K562 (cell line): ENCODE results near the gene IL4R. TPM values are rescaled to one million over a fixed set of nuclear protein-coding genes. Genes with fewer than 3 reads are reported as not detected.
A peak's percentile ranks its signal among the peaks of the same experiment; 100 is the strongest.

Source experiments
- ATAC-seq: fragments of 200-7000 bp; cut with Tn5 transposase; 3 replicates; pipeline ENCODE4 v1.9.1; 2020; ENCODE audit warnings: moderate library complexity
- BruUV-seq: library from RNA; stranded (reverse); fragments of 400-500 nt; replicated peaks from 2 replicates; lab custom pipeline; 2021; lab: Mats Ljungman, UMichigan
- CTCF ChIA-PET: fragments of 300-600 bp; formaldehyde crosslinking; extraction: SDS; loops from one replicate; lab custom pipeline; 2021; ENCODE audit warnings: low intra/inter-chr PET ratio; lab: Yijun Ruan, JAX
- POLR2A ChIA-PET: fragments of 300-600, 350-650 bp; sonication (Branson Sonifier 250); formaldehyde crosslinking; extraction: SDS; loops from one replicate; lab custom pipeline; 2021; ENCODE audit warnings: antibody characterized with exemption, inconsistent platforms; lab: Yijun Ruan, JAX
- DNase-seq, 4 experiments: peaks; one replicate each; pipeline versions ENCODE4 v3.0.0 to v3.0.0-alpha.2; 2011 to 2018; ENCODE audit warnings: low spot score in 3 of 4, mixed read lengths in 3 of 4; ENCODE audit errors: extremely low read depth in 1 of 4
- FAIRE-seq: peaks from 2 replicates; lab custom pipeline; 2011; peaks lifted over from hg19 to GRCh38; lab: Jason Lieb, UNC
- H2AFZ ChIP-seq: 2 replicates; pipeline ENCODE4 v1.6.0; 2011; ENCODE audit warnings: low read depth, low read length, control low read depth, inconsistent platforms
- H3K27ac ChIP-seq: fragments of 200-600 bp; 3 replicates; pipeline ENCODE4 v1.8.0; 2011; ENCODE audit warnings: low read depth, mild to moderate bottlenecking, control low read depth, inconsistent platforms, low read length, moderate library complexity, mixed read lengths; ENCODE audit errors: extremely low read depth
- H3K27me3 ChIP-seq, 2 experiments: fragments of 300-600 bp in 1 of 2; 2 replicates in 1 of 2; 3 replicates in 1 of 2; pipeline versions ENCODE4 v1.6.0 to v1.8.0; 2011; ENCODE audit warnings: inconsistent platforms in 2 of 2, low read length in 2 of 2, mild to moderate bottlenecking in 1 of 2, mixed read lengths in 1 of 2, moderate library complexity in 1 of 2; ENCODE audit not compliant: control insufficient read depth in 2 of 2, insufficient read depth in 2 of 2
- H3K36me3 ChIP-seq: fragments of 300-600 bp; 3 replicates; pipeline ENCODE4 v1.8.0; 2011; ENCODE audit warnings: mild to moderate bottlenecking, low read length, inconsistent platforms; ENCODE audit not compliant: control insufficient read depth, insufficient read depth
- H3K4me1 ChIP-seq, 2 experiments: fragments of 200-600 bp in 1 of 2; replicated peaks in 1 of 2; 2 replicates in 1 of 2; 3 replicates in 1 of 2; pipeline versions ENCODE4 v1.5.1 to v1.8.0; 2011; ENCODE audit warnings: inconsistent platforms in 2 of 2, low read length in 2 of 2, mild to moderate bottlenecking in 1 of 2, mixed read lengths in 1 of 2, moderate library complexity in 1 of 2; ENCODE audit not compliant: control insufficient read depth in 2 of 2, insufficient read depth in 2 of 2
- H3K4me2 ChIP-seq: 2 replicates; pipeline ENCODE4 v1.6.1; 2011; ENCODE audit warnings: low read length, control low read depth, inconsistent platforms, mixed read lengths; ENCODE audit not compliant: insufficient read depth
- H3K4me3 ChIP-seq: fragments of 200-600 bp; sonication (generic), shearing (Covaris generic); 2 replicates; pipeline ENCODE4 v1.5.1; 2016; ENCODE audit warnings: control low read depth, inconsistent platforms
- H3K79me2 ChIP-seq: fragments of 200-600 bp; 3 replicates; pipeline ENCODE4 v1.8.0; 2011; ENCODE audit warnings: low read length, inconsistent platforms; ENCODE audit not compliant: control insufficient read depth, insufficient read depth
- H3K9ac ChIP-seq, 2 experiments: 2 replicates each; pipeline versions ENCODE4 v1.6.0 to v1.6.1; 2011; ENCODE audit warnings: low read depth in 2 of 2, low read length in 2 of 2, control low read depth in 1 of 2, inconsistent platforms in 1 of 2, mild to moderate bottlenecking in 1 of 2, mixed read lengths in 1 of 2; ENCODE audit not compliant: insufficient read depth in 1 of 2
- H3K9me1 ChIP-seq: one replicate; pipeline ENCODE4 v1.6.0; 2011; ENCODE audit warnings: inconsistent platforms, mild to moderate bottlenecking, low read length, moderate library complexity; ENCODE audit not compliant: control insufficient read depth, insufficient read depth
- H3K9me3 ChIP-seq: replicated peaks from 2 replicates; pipeline ENCODE4 v1.5.1; 2011; ENCODE audit warnings: low read depth, low read length, inconsistent platforms; ENCODE audit not compliant: control insufficient read depth, insufficient read depth
- H4K20me1 ChIP-seq: replicated peaks from 2 replicates; pipeline ENCODE4 v1.6.1; 2011; ENCODE audit warnings: low read length, inconsistent platforms, mixed read lengths; ENCODE audit not compliant: control insufficient read depth, insufficient read depth
- EHMT2 ChIP-seq: fragments of 450-650 bp; IDR thresholded peaks from 2 replicates; pipeline ENCODE4 v1.6.1; 2018; ENCODE audit warnings: antibody characterized with exemption
- ETV1 ChIP-seq: fragments of 450-650 bp; conservative IDR thresholded peaks from 2 replicates; pipeline ENCODE4 v1.6.1; 2016; ENCODE audit warnings: missing genetic modification characterization, control low read depth, low read depth, missing compliant biosample characterization
- KLF1 ChIP-seq: fragments of 450-650 bp; IDR thresholded peaks from 2 replicates; pipeline ENCODE4 v1.6.1; 2016; ENCODE audit warnings: missing genetic modification characterization, missing compliant biosample characterization
- MAFK ChIP-seq: IDR thresholded peaks from 2 replicates; pipeline ENCODE4 v1.6.1; 2011; ENCODE audit warnings: low read length, improper control_type of control experiment
- MAZ ChIP-seq, 2 experiments: fragments of 450-650 bp in 1 of 2; sonication (generic) in 1 of 2; formaldehyde crosslinking; IDR thresholded peaks in 1 of 2; conservative IDR thresholded peaks in 1 of 2; 2 replicates each; pipeline versions ENCODE4 v1.4.0 to v1.5.0; 2020; ENCODE audit warnings: mild to moderate bottlenecking in 1 of 2, missing genetic modification reagents in 1 of 2
- PHB ChIP-seq: fragments of 250-450 bp; sonication (Bioruptor Pico); IDR thresholded peaks from 2 replicates; pipeline ENCODE4 v1.5.0; 2021
- PML ChIP-seq: IDR thresholded peaks from 2 replicates; pipeline ENCODE4 v1.6.1; 2012; ENCODE audit warnings: low read length, inconsistent platforms
- PREB ChIP-seq: sonication (generic); formaldehyde crosslinking; IDR thresholded peaks from 2 replicates; pipeline ENCODE4 v1.8.1; 2023; ENCODE audit warnings: mild to moderate bottlenecking, missing genetic modification reagents
- SMARCA5 ChIP-seq: fragments of 450-650 bp; IDR thresholded peaks from 2 replicates; pipeline ENCODE4 v1.6.1; 2016
- XRCC3 ChIP-seq: fragments of 450-650 bp; IDR thresholded peaks from 2 replicates; pipeline ENCODE4 v1.6.1; 2017; ENCODE audit warnings: mild to moderate bottlenecking, moderate library complexity
- YY1 ChIP-seq, 3 experiments: IDR thresholded peaks; 2 replicates each; pipeline ENCODE4 v1.6.1; 2011; ENCODE audit warnings: low read length in 2 of 3, mild to moderate bottlenecking in 2 of 3, moderate library complexity in 2 of 3, borderline replicate concordance in 1 of 3, control low read depth in 1 of 3, low read depth in 1 of 3; ENCODE audit not compliant: insufficient read depth in 3 of 3, insufficient replicate concordance in 2 of 3, control insufficient read depth in 1 of 3, insufficient read length in 1 of 3; ENCODE audit errors: extremely low read depth in 1 of 3
- ZC3H11A ChIP-seq: IDR thresholded peaks from 2 replicates; pipeline ENCODE4 v1.6.1; 2012; ENCODE audit warnings: low read depth, low read length, improper control_type of control experiment
- WGBS: fragments of 100-300 bp; shearing (Covaris generic); methylation state at CpG from one replicate; pipeline ENCODE4 v1.1.6; 2016; ENCODE audit warnings: low coverage, mixed read lengths; ENCODE audit not compliant: insufficient coverage; ENCODE audit errors: missing lambda C conversion rate; 5-methylcytosine and 5-hydroxymethylcytosine counted together
- in situ Hi-C: fragments of 300-500 bp; cut with MboI; formaldehyde crosslinking; loops from 4 replicates; pipeline ENCODE4 v1.15.0; 2018; ENCODE audit warnings: inconsistent platforms, mixed read lengths
- intact Hi-C: fragments of 100-400 bp; cut with micrococcal nuclease; formaldehyde crosslinking; loops from 2 replicates; pipeline ENCODE4 v1.14.2; 2022
- polyA plus RNA-seq, 8 experiments: library from polyadenylated mRNA; depleted of rRNA in 4 of 8; stranded (reverse) in 5 of 8; unstranded in 3 of 8; fragments of >200 nt; fragmentation: Nextera tagmentation in 2 of 8; fragmentation: Illumina TruSeq in 1 of 8; extraction: Ambion mirVana in 2 of 8; extraction: Trizol in 1 of 8; gene quantifications; 2 replicates each; pipeline versions ENCODE4 v1.2.1 to v1.2.3, GENCODE V29; 2011 to 2014; ENCODE audit warnings: inconsistent platforms in 1 of 8, missing spikeins in 1 of 8
- total RNA-seq, 7 experiments: library from RNA; depleted of rRNA in 6 of 7; stranded (reverse); fragments of >200 nt in 6 of 7; fragmentation: Illumina TruSeq in 2 of 7; extraction: Trizol in 2 of 7; gene quantifications; 2 replicates each; pipeline versions ENCODE4 v1.2.1 to v1.2.3, GENCODE V29; 2011 to 2021; ENCODE audit warnings: low replicate concordance in 1 of 7
- TF ChIP-seq, protein P1 (sequence below): fragments of 250-450 bp; sonication (Bioruptor Pico); IDR thresholded peaks from 2 replicates; pipeline ENCODE4 v1.4.0; 2020

IL4R gene
- total and polyA plus RNA-seq, 9 of the 15 experiments (the other 6 are each of a cell fraction or from before 2014, with no cell fraction given): 0.17 to 5.8 (median 3.3) TPM

DNA sequence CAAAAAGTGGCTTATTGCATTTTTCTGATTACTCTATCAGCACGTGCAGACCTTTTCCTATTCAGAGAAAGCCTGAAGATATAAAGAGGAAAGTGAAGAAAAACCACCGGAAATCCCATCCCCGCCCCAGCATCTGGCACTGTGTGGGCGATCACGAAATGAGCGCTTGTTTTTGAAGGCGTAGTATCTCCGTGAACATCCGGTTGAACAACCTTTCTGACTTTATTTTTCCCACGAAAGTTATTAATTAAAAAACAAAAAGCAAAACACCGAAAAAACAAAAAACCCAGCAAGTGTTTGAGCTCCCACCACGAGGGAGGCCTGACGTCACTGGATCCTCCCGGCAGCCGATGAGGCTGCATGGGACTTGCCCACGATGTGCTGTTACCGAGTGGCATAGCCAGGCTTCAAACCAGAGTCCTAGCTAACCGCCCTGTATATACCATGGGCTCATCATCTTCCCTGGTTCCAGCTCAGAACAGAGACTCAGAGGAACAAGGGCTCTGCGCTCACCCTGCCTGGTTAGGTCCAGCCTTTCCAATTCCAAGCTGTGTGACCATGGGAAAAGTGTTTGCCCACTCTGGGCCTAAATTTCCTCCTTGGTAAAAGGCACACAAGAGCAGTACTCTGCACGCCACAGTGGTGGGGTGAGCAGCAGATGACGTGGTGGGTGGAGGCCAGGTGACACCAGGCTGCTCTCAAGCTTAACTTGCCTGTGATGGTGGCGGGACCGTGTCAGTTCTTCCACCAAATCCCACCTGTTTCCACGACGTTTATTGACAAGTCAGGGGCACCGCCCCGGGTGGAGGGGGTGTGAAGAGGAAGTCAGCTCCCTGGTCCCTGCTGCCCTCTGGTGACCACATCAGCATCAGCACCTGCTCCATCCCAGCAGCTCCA is 53.9 kb downstream of the IL4R start:
- ChIA-PET POLR2A (interaction anchor here (0.6 to 1.5 kb wide), 3 partner anchors 13 to 263 kb away, joined by 3 to 5 read pairs (median 3); no protein-coding TSS in a partner anchor), CTCF (interaction anchor here (1.0 to 3.2 kb wide), 3 partner anchors 133 to 212 kb away, joined by 4 to 19 read pairs (median 14); no protein-coding TSS in a partner anchor)
- no TSS peak for BruUV-seq
- Histone ChIP-seq H3K9me3 (no peaks in the 10 kb centered on the region), H3K79me2 (no peaks in the 10 kb centered on the region), H3K9me1 (no peaks in the 10 kb centered on the region), H3K4me1 (peaks cover 9 to 11% of the 10 kb centered on the region in 2 experiments), H3K36me3 (no peaks in the 10 kb centered on the region), H3K4me2 (peak overlapping the region; percentile 68), H3K4me3 (no peak overlapping the region), H3K27me3 (peaks cover 0 to 9% of the 10 kb centered on the region in 2 experiments; a peak in 2 of 5 replicates), H3K9ac (peak overlapping the region in 1 of 2 experiments; percentile 80; a peak in 2 of 4 replicates), H3K27ac (no peak overlapping the region), H4K20me1 (no peaks in the 10 kb centered on the region), H2AFZ (peak overlapping the region; percentile 87)
- peak; percentile 92 for FAIRE-seq
- intact Hi-C loops: loop anchor here (1.0 to 5.0 kb wide), 4 partner anchors 90 to 212 kb away; no protein-coding TSS in a partner anchor
- in situ Hi-C loops: loop anchor here (5.0 kb wide), 1 partner anchor 190 kb away; no protein-coding TSS in a partner anchor
- 23% methylated on average over 21 of the region's 27 CpGs for WGBS
- peak; percentile 83 to 94 (median 92) for DNase-seq
- ATAC-seq: peak; percentile 96
- TF ChIP-seq PREB: no peak
- no peak for TF ChIP-seq MAFK
- no peak for TF ChIP-seq ETV1 (tag)
- TF ChIP-seq XRCC3: no peak
- peak; percentile 97 for TF ChIP-seq SMARCA5
- peak; percentile 53 to 54; a peak in 2 of 4 replicates for TF ChIP-seq MAZ (CRISPR knock-in tag; conservative IDR thresholded peaks at IDR 0.05 in 1 of 2, IDR thresholded peaks at IDR 0.05 in 1 of 2)
- TF ChIP-seq ZC3H11A: 0 out of 2 replicates have a peak, but pooled peaks have one; percentile 28
- TF ChIP-seq KLF1 (tag): peak; percentile 52; the same call in 1 of the 2 replicates
- TF ChIP-seq YY1 (IDR thresholded peaks at IDR 0.05; ENCODE audit: borderline replicate concordance in 1 of 3, control insufficient read depth in 1 of 3, extremely low read depth in 1 of 3, insufficient read depth in 3 of 3, insufficient read length in 1 of 3, insufficient replicate concordance in 2 of 3, low read depth in 1 of 3, low read length in 2 of 3): no peak
- no peak for TF ChIP-seq EHMT2
- TF ChIP-seq, protein P1, sequence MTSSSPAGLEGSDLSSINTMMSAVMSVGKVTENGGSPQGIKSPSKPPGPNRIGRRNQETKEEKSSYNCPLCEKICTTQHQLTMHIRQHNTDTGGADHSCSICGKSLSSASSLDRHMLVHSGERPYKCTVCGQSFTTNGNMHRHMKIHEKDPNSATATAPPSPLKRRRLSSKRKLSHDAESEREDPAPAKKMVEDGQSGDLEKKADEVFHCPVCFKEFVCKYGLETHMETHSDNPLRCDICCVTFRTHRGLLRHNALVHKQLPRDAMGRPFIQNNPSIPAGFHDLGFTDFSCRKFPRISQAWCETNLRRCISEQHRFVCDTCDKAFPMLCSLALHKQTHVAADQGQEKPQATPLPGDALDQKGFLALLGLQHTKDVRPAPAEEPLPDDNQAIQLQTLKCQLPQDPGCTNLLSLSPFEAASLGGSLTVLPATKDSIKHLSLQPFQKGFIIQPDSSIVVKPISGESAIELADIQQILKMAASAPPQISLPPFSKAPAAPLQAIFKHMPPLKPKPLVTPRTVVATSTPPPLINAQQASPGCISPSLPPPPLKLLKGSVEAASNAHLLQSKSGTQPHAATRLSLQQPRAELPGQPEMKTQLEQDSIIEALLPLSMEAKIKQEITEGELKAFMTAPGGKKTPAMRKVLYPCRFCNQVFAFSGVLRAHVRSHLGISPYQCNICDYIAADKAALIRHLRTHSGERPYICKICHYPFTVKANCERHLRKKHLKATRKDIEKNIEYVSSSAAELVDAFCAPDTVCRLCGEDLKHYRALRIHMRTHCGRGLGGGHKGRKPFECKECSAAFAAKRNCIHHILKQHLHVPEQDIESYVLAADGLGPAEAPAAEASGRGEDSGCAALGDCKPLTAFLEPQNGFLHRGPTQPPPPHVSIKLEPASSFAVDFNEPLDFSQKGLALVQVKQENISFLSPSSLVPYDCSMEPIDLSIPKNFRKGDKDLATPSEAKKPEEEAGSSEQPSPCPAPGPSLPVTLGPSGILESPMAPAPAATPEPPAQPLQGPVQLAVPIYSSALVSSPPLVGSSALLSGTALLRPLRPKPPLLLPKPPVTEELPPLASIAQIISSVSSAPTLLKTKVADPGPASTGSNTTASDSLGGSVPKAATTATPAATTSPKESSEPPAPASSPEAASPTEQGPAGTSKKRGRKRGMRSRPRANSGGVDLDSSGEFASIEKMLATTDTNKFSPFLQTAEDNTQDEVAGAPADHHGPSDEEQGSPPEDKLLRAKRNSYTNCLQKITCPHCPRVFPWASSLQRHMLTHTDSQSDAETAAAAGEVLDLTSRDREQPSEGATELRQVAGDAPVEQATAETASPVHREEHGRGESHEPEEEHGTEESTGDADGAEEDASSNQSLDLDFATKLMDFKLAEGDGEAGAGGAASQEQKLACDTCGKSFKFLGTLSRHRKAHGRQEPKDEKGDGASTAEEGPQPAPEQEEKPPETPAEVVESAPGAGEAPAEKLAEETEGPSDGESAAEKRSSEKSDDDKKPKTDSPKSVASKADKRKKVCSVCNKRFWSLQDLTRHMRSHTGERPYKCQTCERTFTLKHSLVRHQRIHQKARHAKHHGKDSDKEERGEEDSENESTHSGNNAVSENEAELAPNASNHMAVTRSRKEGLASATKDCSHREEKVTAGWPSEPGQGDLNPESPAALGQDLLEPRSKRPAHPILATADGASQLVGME (CRISPR knock-in tag): 0 out of 2 replicates have a peak, but pooled peaks have one; percentile 45
- TF ChIP-seq PHB (CRISPR knock-in tag): no peak
- no peak for TF ChIP-seq PML
